ENCODE results near the gene TADA2A.

DNA sequence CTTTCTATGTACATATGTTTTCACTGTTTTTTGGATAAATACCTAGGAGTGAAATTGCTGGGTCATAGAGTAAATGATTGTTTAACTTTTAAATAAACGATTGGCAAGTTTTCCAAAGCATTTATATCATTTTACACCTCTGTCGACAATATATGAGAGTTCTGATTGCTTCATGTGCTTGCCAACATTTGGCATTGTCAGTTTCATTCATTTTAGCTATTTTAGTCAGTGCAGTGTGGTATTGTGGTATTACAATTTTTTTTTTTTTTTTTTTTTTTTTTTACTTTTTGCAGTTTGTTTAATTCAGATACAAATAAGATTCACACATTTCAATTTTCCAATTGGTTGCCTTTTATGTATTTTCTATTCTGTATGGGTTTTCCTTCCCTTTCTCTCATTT lies 26.0 kb downstream of the TADA2A start:
- TF ChIP-seq, protein P1, sequence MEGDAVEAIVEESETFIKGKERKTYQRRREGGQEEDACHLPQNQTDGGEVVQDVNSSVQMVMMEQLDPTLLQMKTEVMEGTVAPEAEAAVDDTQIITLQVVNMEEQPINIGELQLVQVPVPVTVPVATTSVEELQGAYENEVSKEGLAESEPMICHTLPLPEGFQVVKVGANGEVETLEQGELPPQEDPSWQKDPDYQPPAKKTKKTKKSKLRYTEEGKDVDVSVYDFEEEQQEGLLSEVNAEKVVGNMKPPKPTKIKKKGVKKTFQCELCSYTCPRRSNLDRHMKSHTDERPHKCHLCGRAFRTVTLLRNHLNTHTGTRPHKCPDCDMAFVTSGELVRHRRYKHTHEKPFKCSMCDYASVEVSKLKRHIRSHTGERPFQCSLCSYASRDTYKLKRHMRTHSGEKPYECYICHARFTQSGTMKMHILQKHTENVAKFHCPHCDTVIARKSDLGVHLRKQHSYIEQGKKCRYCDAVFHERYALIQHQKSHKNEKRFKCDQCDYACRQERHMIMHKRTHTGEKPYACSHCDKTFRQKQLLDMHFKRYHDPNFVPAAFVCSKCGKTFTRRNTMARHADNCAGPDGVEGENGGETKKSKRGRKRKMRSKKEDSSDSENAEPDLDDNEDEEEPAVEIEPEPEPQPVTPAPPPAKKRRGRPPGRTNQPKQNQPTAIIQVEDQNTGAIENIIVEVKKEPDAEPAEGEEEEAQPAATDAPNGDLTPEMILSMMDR (conservative IDR thresholded peaks at IDR 0.05 in 1 of 2, IDR thresholded peaks at IDR 0.05 in 1 of 2; ENCODE audit: extremely low read depth in 1 of 2, insufficient read depth in 1 of 2, low read depth in 1 of 2, low read length in 2 of 2), result no peak
- TF ChIP-seq EZH2 (IDR thresholded peaks at IDR 0.05; ENCODE audit: borderline replicate concordance, low read length), result no peak

All from mammary epithelial cell (primary cell).